Upper lobe of right lung (tissue), 1 donor: ENCODE measurements around the gene PRMT9. TPM values are rescaled to one million over a fixed set of nuclear protein-coding genes. Genes with fewer than 3 reads are reported as not detected.

ENCODE experiments used
- ATAC-seq: fragments of 200-7000 bp; cut with Tn5 transposase; one replicate; pipeline ENCODE4 v1.9.1; 2020; ENCODE audit warnings: mild to moderate bottlenecking, moderate library complexity
- DNase-seq: peaks from one replicate; pipeline ENCODE4 v3.0.0-alpha.2; 2020
- H3K27ac ChIP-seq: fragments of 200-600 bp; one replicate; pipeline ENCODE4 v1.8.0; 2022
- H3K27me3 ChIP-seq: fragments of 200-600 bp; one replicate; pipeline ENCODE4 v1.8.0; 2022; ENCODE audit warnings: mild to moderate bottlenecking
- H3K36me3 ChIP-seq: fragments of 200-600 bp; one replicate; pipeline ENCODE4 v1.8.0; 2022
- H3K4me1 ChIP-seq: fragments of 200-600 bp; one replicate; pipeline ENCODE4 v1.8.0; 2022
- H3K4me3 ChIP-seq: fragments of 200-600 bp; one replicate; pipeline ENCODE4 v1.8.0; 2022; ENCODE audit warnings: mild to moderate bottlenecking
- H3K9me3 ChIP-seq: fragments of 200-600 bp; one replicate; pipeline ENCODE4 v1.8.0; 2022
- intact Hi-C: fragments of 100-400 bp; cut with DNase I; formaldehyde crosslinking; loops from one replicate; pipeline ENCODE4 v1.11.0; 2022
- total RNA-seq: library from RNA; stranded (reverse); fragmentation: NEBNext Ultra II Directional; extraction: Animal tissue kit (Norgen Biotek cat#: 25700); gene quantifications from one replicate; pipeline ENCODE4 v1.2.1, GENCODE V29; 2021
- TF ChIP-seq, protein P1 (sequence below): fragments of 200-600 bp; IDR thresholded peaks from one replicate; pipeline ENCODE4 v1.8.0; 2022; ENCODE audit warnings: antibody characterized with exemption
- donor health status: DM: no; HTN: yes; CAD: no; lungs with severe emphysema.

PRMT9 gene
- total RNA-seq, 1 donor from 2014 or later, result 11.5 TPM

DNA sequence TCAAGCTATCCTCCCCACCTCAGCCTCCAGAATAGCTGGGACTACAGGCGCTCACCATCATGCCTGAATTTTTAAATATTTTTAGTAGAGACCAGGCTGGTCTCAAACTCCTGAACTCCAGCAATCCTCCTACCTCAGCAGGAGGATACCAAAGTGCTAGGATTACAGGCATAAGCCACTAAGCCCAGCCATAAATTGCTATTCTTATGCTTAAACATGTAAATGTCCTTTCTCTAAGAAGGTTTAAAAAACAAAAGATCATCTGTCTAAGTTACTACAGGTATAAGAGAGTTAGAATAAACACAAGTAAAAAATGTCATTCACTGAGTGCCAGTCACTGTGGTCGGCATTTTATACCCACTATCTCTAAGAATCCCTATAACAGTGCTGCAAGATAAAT lies 28.3 kb downstream of the PRMT9 start:
- ATAC-seq, result no peak
- Histone ChIP-seq H3K27ac (no peak overlapping the region), H3K4me1 (no peaks in the 10 kb centered on the region), H3K36me3 (peaks cover 53% of the 10 kb centered on the region), H3K4me3 (no peak overlapping the region), H3K27me3 (no peaks in the 10 kb centered on the region), H3K9me3 (no peaks in the 10 kb centered on the region)
- intact Hi-C loops, result no loop called here
- TF ChIP-seq, protein P1, sequence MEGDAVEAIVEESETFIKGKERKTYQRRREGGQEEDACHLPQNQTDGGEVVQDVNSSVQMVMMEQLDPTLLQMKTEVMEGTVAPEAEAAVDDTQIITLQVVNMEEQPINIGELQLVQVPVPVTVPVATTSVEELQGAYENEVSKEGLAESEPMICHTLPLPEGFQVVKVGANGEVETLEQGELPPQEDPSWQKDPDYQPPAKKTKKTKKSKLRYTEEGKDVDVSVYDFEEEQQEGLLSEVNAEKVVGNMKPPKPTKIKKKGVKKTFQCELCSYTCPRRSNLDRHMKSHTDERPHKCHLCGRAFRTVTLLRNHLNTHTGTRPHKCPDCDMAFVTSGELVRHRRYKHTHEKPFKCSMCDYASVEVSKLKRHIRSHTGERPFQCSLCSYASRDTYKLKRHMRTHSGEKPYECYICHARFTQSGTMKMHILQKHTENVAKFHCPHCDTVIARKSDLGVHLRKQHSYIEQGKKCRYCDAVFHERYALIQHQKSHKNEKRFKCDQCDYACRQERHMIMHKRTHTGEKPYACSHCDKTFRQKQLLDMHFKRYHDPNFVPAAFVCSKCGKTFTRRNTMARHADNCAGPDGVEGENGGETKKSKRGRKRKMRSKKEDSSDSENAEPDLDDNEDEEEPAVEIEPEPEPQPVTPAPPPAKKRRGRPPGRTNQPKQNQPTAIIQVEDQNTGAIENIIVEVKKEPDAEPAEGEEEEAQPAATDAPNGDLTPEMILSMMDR, result no peak
- no peak for DNase-seq

DNA sequence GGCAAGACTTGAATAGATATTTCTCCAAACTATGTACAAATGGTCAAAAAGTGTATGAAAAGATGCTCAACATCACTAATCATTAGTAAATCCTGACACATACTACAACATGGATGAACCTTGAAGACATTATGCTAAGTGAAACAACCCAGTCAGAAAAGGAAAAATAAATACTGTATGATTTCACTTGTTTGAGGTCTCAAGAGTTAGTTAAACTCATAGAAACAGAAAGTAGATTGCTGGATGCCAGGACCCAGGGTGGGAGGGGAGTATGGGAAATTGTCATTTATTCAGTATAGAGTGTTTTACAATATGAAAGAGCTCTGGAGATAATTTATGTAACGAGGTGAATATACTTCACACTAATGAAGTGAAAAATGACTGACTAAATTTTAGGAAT lies 32.4 kb downstream of the PRMT9 start:
- H3K4me3 ChIP-seq, result no peak overlapping the region
- H3K4me1 ChIP-seq, result no peaks in the 10 kb centered on the region
- ATAC-seq (no peak), DNase-seq (no peak)
- H3K9me3 ChIP-seq, result no peaks in the 10 kb centered on the region
- TF ChIP-seq, protein P1, result no peak
- H3K36me3 ChIP-seq, result peaks cover 35% of the 10 kb centered on the region
- no peak overlapping the region for H3K27ac ChIP-seq
- no peaks in the 10 kb centered on the region for H3K27me3 ChIP-seq
- intact Hi-C loops, result no loop called here

- Histone ChIP-seq H3K36me3 (peaks cover 10% of the 10 kb centered on the region), H3K4me3 (no peak overlapping the region), H3K27ac (no peak overlapping the region), H3K4me1 (no peaks in the 10 kb centered on the region), H3K27me3 (no peaks in the 10 kb centered on the region), H3K9me3 (no peaks in the 10 kb centered on the region)
- TF ChIP-seq, protein P1, result no peak
- intact Hi-C loops, result no loop called here
- DNase-seq, result no peak
- no peak for ATAC-seq
These were observed 35.3 kb downstream of the PRMT9 start for GRCh38 chr4:147648656-147649055.

- ATAC-seq (no peak), DNase-seq (no peak)
- intact Hi-C loops, result no loop called here
- Histone ChIP-seq H3K4me1 (no peaks in the 10 kb centered on the region), H3K9me3 (no peaks in the 10 kb centered on the region), H3K4me3 (no peak overlapping the region), H3K27ac (no peak overlapping the region), H3K27me3 (no peaks in the 10 kb centered on the region), H3K36me3 (peaks cover 24% of the 10 kb centered on the region)
- TF ChIP-seq, protein P1, result no peak
These were observed 38.9 kb downstream of the PRMT9 start for GRCh38 chr4:147645099-147645498.

DNA sequence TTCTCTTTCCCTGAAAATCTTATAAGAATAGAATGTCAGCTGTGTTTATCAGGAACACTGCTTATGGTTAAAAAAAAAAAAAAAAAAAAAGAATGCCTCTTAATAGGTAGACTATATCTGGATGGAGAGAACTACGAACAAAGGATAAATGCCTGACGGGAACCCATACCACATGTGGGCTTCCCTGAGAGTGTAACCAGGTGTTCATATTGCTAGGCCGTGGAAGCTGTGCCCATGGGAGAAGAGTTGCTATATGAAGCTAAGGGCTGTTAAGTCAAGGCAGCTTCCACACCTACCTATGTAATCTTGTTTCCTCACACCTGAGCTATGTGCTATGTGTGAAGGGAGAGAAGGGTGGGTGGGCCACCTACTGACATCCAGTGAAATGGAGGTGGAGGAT lies 39.5 kb downstream of the PRMT9 start:
- Histone ChIP-seq H3K27me3 (no peaks in the 10 kb centered on the region), H3K4me3 (no peak overlapping the region), H3K36me3 (peaks cover 24% of the 10 kb centered on the region), H3K4me1 (no peaks in the 10 kb centered on the region), H3K9me3 (no peaks in the 10 kb centered on the region), H3K27ac (no peak overlapping the region)
- TF ChIP-seq, protein P1, result no peak
- intact Hi-C loops, result no loop called here
- ATAC-seq, result no peak
- no peak for DNase-seq

DNA sequence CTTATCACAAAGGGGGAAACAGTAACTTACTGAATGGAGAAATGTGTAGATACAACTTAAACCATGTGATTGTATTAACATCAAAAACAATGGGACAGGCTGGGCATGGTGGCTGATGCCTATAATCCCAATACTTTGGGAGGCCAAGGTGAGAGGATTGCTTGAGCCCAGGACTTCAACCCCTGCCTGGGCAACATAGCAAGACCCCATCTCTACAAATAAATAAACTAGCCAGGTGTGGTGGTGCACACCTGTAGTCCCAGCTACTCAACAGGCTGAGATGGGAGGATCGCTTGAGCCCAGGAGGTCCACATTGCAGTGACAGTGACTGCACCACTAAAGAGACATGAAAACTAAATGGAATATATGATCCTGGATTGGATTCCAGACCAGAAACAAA lies 40.3 kb downstream of the PRMT9 start:
- Histone ChIP-seq H3K27me3 (no peaks in the 10 kb centered on the region), H3K9me3 (no peaks in the 10 kb centered on the region), H3K4me3 (no peak overlapping the region), H3K36me3 (peaks cover 22% of the 10 kb centered on the region), H3K4me1 (no peaks in the 10 kb centered on the region), H3K27ac (no peak overlapping the region)
- DNase-seq, result no peak
- TF ChIP-seq, protein P1, result no peak
- no peak for ATAC-seq
- intact Hi-C loops, result no loop called here
